Suprapubic skin (tissue), 4 donors: Measurements from ENCODE around the gene SHISA3. TPM values are rescaled to one million over a fixed set of nuclear protein-coding genes. Genes with fewer than 3 reads are reported as not detected.

Source experiments
- DNase-seq, 2 donors: peaks; one replicate each; pipeline ENCODE4 v3.0.0-alpha.2; 2019; ENCODE audit warnings: low spot score in 2 of 2
- H3K27ac ChIP-seq: fragments of 200-600 bp; sonication (generic); one replicate; pipeline ENCODE4 v1.5.1; 2019
- H3K27me3 ChIP-seq: fragments of 200-600 bp; sonication (generic); one replicate; pipeline ENCODE4 v1.5.1; 2019
- H3K36me3 ChIP-seq: fragments of 200-600 bp; sonication (generic); one replicate; pipeline ENCODE4 v1.5.1; 2019
- H3K4me1 ChIP-seq: fragments of 200-600 bp; sonication (generic); one replicate; pipeline ENCODE4 v1.5.1; 2019
- H3K4me3 ChIP-seq: fragments of 200-600 bp; sonication (generic); one replicate; pipeline ENCODE4 v1.5.1; 2019; ENCODE audit warnings: mild to moderate bottlenecking
- H3K9me3 ChIP-seq: fragments of 200-600 bp; sonication (generic); one replicate; pipeline ENCODE4 v1.5.1; 2019
- CTCF ChIP-seq, 2 donors: fragments of 200-600 bp in 1 of 2; fragments of 450-650 bp in 1 of 2; sonication (generic) in 1 of 2; IDR thresholded peaks; one replicate each; pipeline ENCODE4 v1.5.1; 2016 to 2019; ENCODE audit warnings: antibody characterized with exemption in 2 of 2, mild to moderate bottlenecking in 1 of 2, moderate library complexity in 1 of 2
- EP300 ChIP-seq: sonication (generic); formaldehyde crosslinking; IDR thresholded peaks from one replicate; pipeline ENCODE4 v1.6.1; 2017; ENCODE audit warnings: antibody characterized with exemption
- POLR2A ChIP-seq, 2 donors: fragments of 450-650 bp; IDR thresholded peaks; one replicate each; pipeline ENCODE4 v1.6.1; 2017; ENCODE audit warnings: antibody characterized with exemption in 2 of 2, mild to moderate bottlenecking in 2 of 2, moderate library complexity in 2 of 2
- POLR2AphosphoS5 ChIP-seq, 3 donors: sonication (generic); formaldehyde crosslinking; IDR thresholded peaks; one replicate each; pipeline ENCODE4 v1.6.1; 2017; ENCODE audit warnings: antibody characterized with exemption in 3 of 3
- WGBS: methylation state at CpG from one replicate; pipeline ENCODE4 v1.1.5; 2018; 5-methylcytosine and 5-hydroxymethylcytosine counted together
- total RNA-seq, 4 donors: library from RNA; depleted of rRNA; stranded (reverse); fragments of >200 nt; gene quantifications; one replicate each; pipeline ENCODE4 v1.1.0, GENCODE V29; 2016

Gene SHISA3
- total RNA-seq, 4 donors from 2014 or later = 0.72 TPM; not detected in 3

GRCh38 chr4:42398171-42398870 is 1.0 kb downstream of the SHISA3 start:
- H3K4me3 ChIP-seq = peak overlapping the region; percentile 54
- no peaks in the 10 kb centered on the region for H3K9me3 ChIP-seq
- no peak overlapping the region for H3K27ac ChIP-seq
- H3K27me3 ChIP-seq = peaks cover 62% of the 10 kb centered on the region
- 3% methylated on average over 36 of the region's 60 CpGs for WGBS
- no peaks in the 10 kb centered on the region for H3K36me3 ChIP-seq
- H3K4me1 ChIP-seq = peaks cover 26% of the 10 kb centered on the region
- no peak for DNase-seq
- no peak for TF ChIP-seq POLR2AphosphoS5 (IDR thresholded peaks at IDR 0.05)
- no peak for TF ChIP-seq CTCF (IDR thresholded peaks at IDR 0.05)
- TF ChIP-seq EP300 = no peak

- no peaks in the 10 kb centered on the region for H3K36me3 ChIP-seq
- TF ChIP-seq EP300 (no peak), POLR2A (IDR thresholded peaks at IDR 0.05) (no peak), POLR2AphosphoS5 (IDR thresholded peaks at IDR 0.05) (no peak), CTCF (IDR thresholded peaks at IDR 0.05) (no peak)
- H3K27me3 ChIP-seq = peaks cover 65% of the 10 kb centered on the region
- WGBS = 26% methylated on average over 24 of the region's 24 CpGs
- no peak overlapping the region for H3K27ac ChIP-seq
- peak overlapping the region; percentile 54 for H3K4me3 ChIP-seq
- H3K9me3 ChIP-seq = no peaks in the 10 kb centered on the region
- no peak for DNase-seq
- peaks cover 26% of the 10 kb centered on the region for H3K4me1 ChIP-seq
These were observed 1.6 kb downstream of the SHISA3 start for GRCh38 chr4:42398871-42399331.

- Histone ChIP-seq H3K27ac (no peak overlapping the region), H3K9me3 (no peaks in the 10 kb centered on the region), H3K36me3 (no peaks in the 10 kb centered on the region), H3K27me3 (peaks cover 65% of the 10 kb centered on the region), H3K4me1 (peaks cover 26% of the 10 kb centered on the region), H3K4me3 (no peak overlapping the region)
- WGBS = 39% methylated on average over 10 of the region's 10 CpGs
- TF ChIP-seq CTCF (IDR thresholded peaks at IDR 0.05) (no peak), POLR2AphosphoS5 (IDR thresholded peaks at IDR 0.05) (no peak), EP300 (no peak), POLR2A (IDR thresholded peaks at IDR 0.05) (no peak)
- DNase-seq = no peak
These were observed 2.1 kb downstream of the SHISA3 start for GRCh38 chr4:42399393-42399792.

- no peak overlapping the region for H3K27ac ChIP-seq
- H3K9me3 ChIP-seq = no peaks in the 10 kb centered on the region
- H3K4me3 ChIP-seq = no peak overlapping the region
- H3K4me1 ChIP-seq = peaks cover 26% of the 10 kb centered on the region
- no peaks in the 10 kb centered on the region for H3K36me3 ChIP-seq
- H3K27me3 ChIP-seq = peaks cover 61% of the 10 kb centered on the region
- no peak for TF ChIP-seq POLR2A (IDR thresholded peaks at IDR 0.05)
- DNase-seq = no peak
- WGBS = 78% methylated on average over 9 of the region's 9 CpGs
These were observed 3.9 kb downstream of the SHISA3 start for GRCh38 chr4:42401171-42401570.

GRCh38 chr4:42404001-42404400 is 6.7 kb downstream of the SHISA3 start:
- no peak for TF ChIP-seq POLR2A (IDR thresholded peaks at IDR 0.05)
- WGBS = 85% methylated on average over 6 of the region's 6 CpGs
- DNase-seq = no peak
- Histone ChIP-seq H3K4me3 (no peak overlapping the region), H3K27ac (no peak overlapping the region), H3K36me3 (no peaks in the 10 kb centered on the region), H3K27me3 (peaks cover 32% of the 10 kb centered on the region), H3K4me1 (no peaks in the 10 kb centered on the region), H3K9me3 (no peaks in the 10 kb centered on the region)

- 55% methylated on average over 3 of the region's 3 CpGs for WGBS
These were observed 13.2 kb downstream of the SHISA3 start for GRCh38 chr4:42410446-42410845.

More at GRCh38 chr4:42410446-42410845, 13.2 kb downstream of the SHISA3 start:
- Histone ChIP-seq H3K4me3 (no peak overlapping the region), H3K27me3 (no peaks in the 10 kb centered on the region), H3K4me1 (no peaks in the 10 kb centered on the region), H3K36me3 (no peaks in the 10 kb centered on the region), H3K9me3 (no peaks in the 10 kb centered on the region), H3K27ac (no peak overlapping the region)
- no peak for DNase-seq
- TF ChIP-seq CTCF (IDR thresholded peaks at IDR 0.05) = no peak
- no peak for TF ChIP-seq POLR2AphosphoS5 (IDR thresholded peaks at IDR 0.05)
- TF ChIP-seq EP300 = no peak
- no peak for TF ChIP-seq POLR2A (IDR thresholded peaks at IDR 0.05)
